ENCODE data around the gene FOXB1.

The FOXB1 gene

DNA sequence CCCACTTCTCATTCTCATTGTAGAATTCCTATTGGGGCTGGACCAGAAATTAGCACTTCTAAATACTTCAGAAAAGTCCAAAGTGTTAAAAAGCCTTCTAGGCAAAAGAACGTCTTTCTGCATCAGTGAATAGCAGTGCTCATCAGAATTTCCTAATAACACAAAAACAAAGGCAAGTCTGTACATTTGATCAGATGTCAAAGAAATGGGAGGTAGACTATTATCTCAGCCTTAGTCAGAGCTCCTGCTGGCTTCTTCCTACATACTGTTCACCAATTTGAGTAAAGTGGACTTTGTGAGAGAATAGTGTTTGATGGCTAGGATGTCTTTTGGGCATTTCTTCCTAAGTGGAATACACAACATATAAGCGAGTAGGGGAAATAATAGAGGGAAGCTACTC, 48.7 kb downstream of the FOXB1 start:
- no peak for DNase-seq (ENCODE audit: extremely low spot score)
- CTCF ChIA-PET = no interaction called here
- TF ChIP-seq, protein P1, sequence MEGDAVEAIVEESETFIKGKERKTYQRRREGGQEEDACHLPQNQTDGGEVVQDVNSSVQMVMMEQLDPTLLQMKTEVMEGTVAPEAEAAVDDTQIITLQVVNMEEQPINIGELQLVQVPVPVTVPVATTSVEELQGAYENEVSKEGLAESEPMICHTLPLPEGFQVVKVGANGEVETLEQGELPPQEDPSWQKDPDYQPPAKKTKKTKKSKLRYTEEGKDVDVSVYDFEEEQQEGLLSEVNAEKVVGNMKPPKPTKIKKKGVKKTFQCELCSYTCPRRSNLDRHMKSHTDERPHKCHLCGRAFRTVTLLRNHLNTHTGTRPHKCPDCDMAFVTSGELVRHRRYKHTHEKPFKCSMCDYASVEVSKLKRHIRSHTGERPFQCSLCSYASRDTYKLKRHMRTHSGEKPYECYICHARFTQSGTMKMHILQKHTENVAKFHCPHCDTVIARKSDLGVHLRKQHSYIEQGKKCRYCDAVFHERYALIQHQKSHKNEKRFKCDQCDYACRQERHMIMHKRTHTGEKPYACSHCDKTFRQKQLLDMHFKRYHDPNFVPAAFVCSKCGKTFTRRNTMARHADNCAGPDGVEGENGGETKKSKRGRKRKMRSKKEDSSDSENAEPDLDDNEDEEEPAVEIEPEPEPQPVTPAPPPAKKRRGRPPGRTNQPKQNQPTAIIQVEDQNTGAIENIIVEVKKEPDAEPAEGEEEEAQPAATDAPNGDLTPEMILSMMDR (IDR thresholded peaks at IDR 0.05; ENCODE audit: control extremely low read depth, extremely low read depth, low read depth, missing control alignments) = no peak
- POLR2A ChIA-PET = no interaction called here

DNA sequence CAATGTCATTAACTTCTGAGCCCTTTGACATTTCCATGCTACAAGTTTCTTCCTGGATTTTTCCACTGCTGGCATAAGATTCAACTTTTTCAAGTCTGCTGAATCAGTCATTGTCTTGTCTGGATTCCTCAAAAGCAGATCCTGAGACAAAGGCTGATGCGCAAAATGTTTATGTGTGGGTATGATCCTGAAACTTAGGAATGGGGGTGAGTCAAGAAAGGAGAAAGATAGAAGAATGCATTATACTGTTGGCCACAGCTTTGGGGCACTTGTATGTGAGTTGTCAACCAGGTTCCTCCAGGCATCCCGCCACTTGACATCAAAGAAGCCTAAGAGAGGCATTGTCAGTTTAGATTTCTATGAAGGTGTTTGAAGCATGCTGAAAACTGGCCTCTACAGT, 50.4 kb downstream of the FOXB1 start:
- ChIA-PET POLR2A (no interaction called here), CTCF (no interaction called here)
- TF ChIP-seq, protein P1 (IDR thresholded peaks at IDR 0.05; ENCODE audit: control extremely low read depth, extremely low read depth, low read depth, missing control alignments) = no peak
- no peak for DNase-seq (ENCODE audit: extremely low spot score)
